Right kidney (tissue), 9 donors: Measurements from ENCODE around the gene DCUN1D3.
A peak's percentile ranks its signal among the peaks of the same experiment; 100 is the strongest.
"Not testable (repeated sequence)": the region's sequence is repeated elsewhere in the genome, so short reads cannot be mapped to it uniquely, and the experiment has no call there.

Source experiments
- DNase-seq: peaks from one replicate; pipeline ENCODE4 v3.0.0-alpha.2; 2016
- long read RNA-seq, 8 donors: transcript quantifications; one replicate each; lab custom pipeline, GENCODE V29; 2026

The DCUN1D3 gene
- long read RNA-seq, donor 1 = 0 reads
- long read RNA-seq, donor 2 = 0 reads
- long read RNA-seq, donor 3 = 0 reads
- long read RNA-seq, donor 4, full-length matches to known transcripts = 1 of 43 reads
- long read RNA-seq, donor 4, partial matches to known transcripts = 36 of 43 reads
- long read RNA-seq, donor 4, other reads (novel, unspliced or antisense) = 6 of 43 reads
- long read RNA-seq, donor 5, full-length matches to known transcripts = 2 of 24 reads
- long read RNA-seq, donor 5, partial matches to known transcripts = 15 of 24 reads
- long read RNA-seq, donor 5, other reads (novel, unspliced or antisense) = 7 of 24 reads
- long read RNA-seq, donor 6, full-length matches to known transcripts = 4 of 4 reads
- long read RNA-seq, donor 6, partial matches to known transcripts = 0 of 4 reads
- long read RNA-seq, donor 6, other reads (novel, unspliced or antisense) = 0 of 4 reads
- long read RNA-seq, donor 7 = 0 reads
- long read RNA-seq, donor 8, full-length matches to known transcripts = 1 of 1 reads
- long read RNA-seq, donor 8, partial matches to known transcripts = 0 of 1 reads
- long read RNA-seq, donor 8, other reads (novel, unspliced or antisense) = 0 of 1 reads

- DNase-seq = peak; percentile 100
These were observed at the start of gene DCUN1D3, which contains the start of gene LYRM1 for GRCh38 chr16:20900299-20901067. Gene DCUN1D3 (minus strand): TSS chr16:20900358. CDS start chr16:20862538, 37,820 bp downstream. Gene LYRM1 (plus strand): TSS chr16:20900771. CDS start chr16:20915556, 14,785 bp downstream.

GRCh38 chr16:20949660-20950059, 49.5 kb upstream of the DCUN1D3 start:
- DNase-seq = no peak

- DNase-seq = no peak
These were observed 48.3 kb upstream of the DCUN1D3 start for GRCh38 chr16:20948444-20948843.

GRCh38 chr16:20946015-20946629, 46.0 kb upstream of the DCUN1D3 start:
- DNase-seq = no peak

GRCh38 chr16:20945575-20945875, 45.4 kb upstream of the DCUN1D3 start:
- DNase-seq = not testable (repeated sequence)

- DNase-seq = no peak
These were observed 44.9 kb upstream of the DCUN1D3 start for GRCh38 chr16:20944861-20945574.

GRCh38 chr16:20942256-20942655, 42.1 kb upstream of the DCUN1D3 start:
- DNase-seq = no peak

GRCh38 chr16:20941636-20941926, 41.4 kb upstream of the DCUN1D3 start:
- DNase-seq = no peak

GRCh38 chr16:20940871-20941635, 40.9 kb upstream of the DCUN1D3 start:
- no peak for DNase-seq

GRCh38 chr16:20939611-20940010, 39.5 kb upstream of the DCUN1D3 start:
- DNase-seq = no peak

GRCh38 chr16:20938426-20938825, 38.3 kb upstream of the DCUN1D3 start:
- DNase-seq = no peak

- no peak for DNase-seq
These were observed 37.6 kb upstream of the DCUN1D3 start for GRCh38 chr16:20937736-20938135.

GRCh38 chr16:20933589-20933988, 33.4 kb upstream of the DCUN1D3 start:
- DNase-seq = no peak

- DNase-seq = no peak
These were observed 31.0 kb upstream of the DCUN1D3 start for GRCh38 chr16:20931066-20931600.

GRCh38 chr16:20930365-20930690, 30.2 kb upstream of the DCUN1D3 start:
- DNase-seq = no peak

- DNase-seq = not testable (repeated sequence)
These were observed 29.7 kb upstream of the DCUN1D3 start for GRCh38 chr16:20929676-20930364.

- DNase-seq = no peak
These were observed 28.7 kb upstream of the DCUN1D3 start for GRCh38 chr16:20928774-20929411.

GRCh38 chr16:20925751-20926150, 25.6 kb upstream of the DCUN1D3 start:
- no peak for DNase-seq

GRCh38 chr16:20923876-20924275, 23.7 kb upstream of the DCUN1D3 start:
- no peak for DNase-seq

GRCh38 chr16:20920799-20921198, 20.6 kb upstream of the DCUN1D3 start:
- DNase-seq = no peak
